8988T (cell line): Measurements from ENCODE around the gene ANXA10.
"Not testable (repeated sequence)": the region's sequence is repeated elsewhere in the genome, so short reads cannot be mapped to it uniquely, and the experiment has no call there.

Experiments used
- DNase-seq: peaks from one replicate; pipeline ENCODE4 v3.0.0; 2011

Gene ANXA10, protein sequence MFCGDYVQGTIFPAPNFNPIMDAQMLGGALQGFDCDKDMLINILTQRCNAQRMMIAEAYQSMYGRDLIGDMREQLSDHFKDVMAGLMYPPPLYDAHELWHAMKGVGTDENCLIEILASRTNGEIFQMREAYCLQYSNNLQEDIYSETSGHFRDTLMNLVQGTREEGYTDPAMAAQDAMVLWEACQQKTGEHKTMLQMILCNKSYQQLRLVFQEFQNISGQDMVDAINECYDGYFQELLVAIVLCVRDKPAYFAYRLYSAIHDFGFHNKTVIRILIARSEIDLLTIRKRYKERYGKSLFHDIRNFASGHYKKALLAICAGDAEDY

GRCh38 chr4:168092176-168092712, at the start of gene ANXA10:
ANXA10 (plus strand) TSS chr4:168092537; CDS start chr4:168092701, 164 bp downstream.
- no peak for DNase-seq

DNA sequence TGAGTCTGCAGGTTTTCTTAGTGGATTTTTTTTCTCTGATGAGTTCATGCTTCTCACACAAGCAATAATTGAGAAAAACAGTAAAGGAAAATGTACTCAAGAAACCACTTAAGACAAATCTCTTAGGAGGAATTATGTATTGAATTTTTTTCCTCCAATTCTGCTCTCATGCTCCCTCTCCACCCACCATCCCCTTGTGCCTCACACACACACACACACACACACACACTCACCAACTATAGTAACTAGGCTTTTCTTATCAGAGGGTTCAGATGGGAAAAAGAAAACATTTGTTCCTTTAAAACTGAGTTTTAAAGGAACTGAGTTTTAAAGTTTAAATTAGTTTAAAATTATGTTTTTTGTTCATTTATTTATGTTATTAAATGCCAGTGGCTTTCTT, 47.0 kb upstream of the ANXA10 start:
- DNase-seq: no peak

GRCh38 chr4:168050002-168050401, 42.3 kb upstream of the ANXA10 start:
- DNase-seq: no peak

DNA sequence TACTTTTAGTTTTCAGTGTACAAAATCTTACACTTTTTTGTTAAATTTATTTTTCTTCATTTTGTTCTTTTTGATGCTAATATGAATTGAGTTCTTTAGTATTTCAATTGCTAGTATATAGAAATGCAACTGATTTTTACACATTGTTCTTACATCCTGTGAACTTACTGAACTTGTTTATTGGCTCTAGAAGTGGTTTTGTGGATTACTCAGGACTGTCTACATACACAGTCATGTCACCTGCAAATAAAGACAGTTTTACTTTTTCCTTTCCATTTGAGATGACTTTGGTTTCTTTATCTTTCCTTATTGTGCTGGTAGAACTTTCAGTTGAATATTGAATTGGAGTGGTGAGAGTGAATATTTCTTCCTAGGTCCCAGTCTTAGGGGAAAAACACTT, 40.8 kb upstream of the ANXA10 start:
- no peak for DNase-seq

DNA sequence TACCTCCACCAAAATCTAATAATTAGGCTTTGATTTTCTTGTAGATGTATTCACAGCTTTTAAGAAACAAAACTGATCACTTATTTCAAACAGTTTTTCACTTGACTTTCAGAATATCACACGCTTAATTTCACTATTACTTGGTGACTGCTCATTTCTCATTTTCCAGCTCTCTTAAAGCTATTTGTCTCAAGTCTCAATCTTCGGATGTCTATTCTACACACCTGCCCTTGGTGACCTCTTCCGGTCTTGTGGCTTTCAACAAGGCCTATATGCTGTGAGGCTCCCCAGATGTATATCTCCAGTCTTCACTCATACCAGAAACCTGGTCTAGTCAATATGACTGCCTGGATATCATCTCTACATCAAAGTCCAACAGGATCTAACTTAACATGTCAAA, 34.9 kb upstream of the ANXA10 start:
- no peak for DNase-seq

GRCh38 chr4:168059251-168059650, 33.1 kb upstream of the ANXA10 start:
- DNase-seq: no peak

DNA sequence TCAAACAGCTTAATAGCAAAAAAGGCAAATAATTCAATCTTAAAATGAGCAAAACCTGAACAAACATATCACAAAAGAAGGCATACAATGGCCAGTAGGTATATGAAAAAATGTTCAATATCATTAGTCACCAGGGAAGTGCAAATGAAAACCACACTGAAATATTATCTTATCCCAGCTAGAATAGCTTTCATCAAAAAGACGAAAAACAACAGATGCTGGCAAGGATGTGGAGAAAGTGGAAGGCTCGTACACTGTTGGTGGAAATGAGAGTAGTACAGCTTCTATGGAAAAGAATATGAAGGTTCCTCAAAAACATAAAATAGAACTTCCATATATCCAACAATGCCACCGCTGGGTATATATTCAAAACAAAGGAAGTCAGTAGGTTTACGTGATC, 29.3 kb upstream of the ANXA10 start:
- DNase-seq: no peak

GRCh38 chr4:168070903-168071302, 21.4 kb upstream of the ANXA10 start:
- no peak for DNase-seq

DNA sequence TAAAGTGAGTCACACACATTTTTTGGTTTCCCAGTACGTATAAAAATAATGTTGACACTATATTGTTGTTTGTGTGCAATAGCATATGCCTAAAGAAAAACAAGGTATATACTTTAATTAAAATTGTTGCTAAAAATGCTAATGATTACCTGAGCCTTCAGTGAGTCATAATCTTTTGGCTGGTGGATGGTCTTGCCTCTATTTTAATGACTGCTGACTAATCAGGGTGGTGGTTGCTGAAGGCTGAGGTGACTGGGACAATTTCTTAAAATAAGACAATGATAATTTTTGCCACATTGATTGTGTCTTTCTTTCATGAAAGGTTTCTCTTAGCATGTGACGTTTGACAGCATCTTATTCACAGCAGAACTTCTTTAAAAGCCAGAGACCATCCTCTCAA, 21.0 kb upstream of the ANXA10 start:
- DNase-seq: no peak

DNA sequence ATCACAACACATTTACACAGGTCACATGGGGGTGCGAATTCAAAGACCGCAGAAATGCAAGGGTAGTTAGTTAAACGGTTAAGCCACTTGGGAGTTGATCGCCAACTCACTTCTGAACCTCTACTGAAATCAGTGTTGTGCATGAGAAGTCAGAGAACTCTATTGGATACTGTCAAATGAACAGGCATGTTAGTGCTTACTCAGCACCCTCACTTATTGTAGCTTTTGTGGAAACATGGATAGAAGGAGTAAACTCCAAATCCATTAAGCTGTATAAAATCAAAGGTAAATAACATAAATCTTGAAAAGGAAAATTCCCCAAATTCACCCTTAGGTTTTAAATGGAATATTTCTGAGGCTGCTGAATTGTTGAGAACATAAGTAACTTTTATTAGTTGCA, 17.5 kb upstream of the ANXA10 start:
- DNase-seq: no peak

DNA sequence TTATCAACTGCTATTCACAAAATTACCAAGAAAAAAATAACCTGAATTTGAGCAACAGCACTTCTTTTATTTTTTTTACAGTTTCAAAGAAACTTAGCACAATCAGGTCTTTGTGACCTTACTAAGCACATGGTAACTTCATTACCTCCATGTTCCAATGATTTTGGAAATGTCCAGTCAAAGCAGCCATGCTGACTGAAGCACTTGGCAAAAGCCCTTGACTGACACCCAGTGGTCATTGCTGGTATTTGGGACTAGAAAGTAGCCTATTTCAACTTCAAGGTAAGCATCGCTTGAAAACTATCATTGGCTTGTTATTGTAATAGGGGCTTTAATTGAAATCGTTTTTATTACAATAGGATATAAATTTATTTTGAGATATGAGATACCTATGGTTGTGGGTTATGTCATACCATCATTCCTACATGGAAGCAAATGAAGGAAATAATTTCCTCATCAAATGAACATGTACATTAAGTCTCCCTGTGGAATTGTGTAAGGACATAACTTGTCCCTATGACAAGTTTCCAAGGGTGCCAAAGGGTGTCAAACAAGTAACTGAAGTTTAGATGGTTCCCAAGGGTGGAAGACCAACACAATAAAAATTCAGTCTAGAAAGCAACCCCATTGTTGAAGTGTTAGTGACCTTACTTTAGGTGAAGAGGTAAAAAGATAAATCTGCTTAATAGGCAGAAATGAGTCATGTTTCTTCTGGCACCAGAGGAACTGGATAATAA, 15.2 kb upstream of the ANXA10 start:
- DNase-seq: no peak

DNA sequence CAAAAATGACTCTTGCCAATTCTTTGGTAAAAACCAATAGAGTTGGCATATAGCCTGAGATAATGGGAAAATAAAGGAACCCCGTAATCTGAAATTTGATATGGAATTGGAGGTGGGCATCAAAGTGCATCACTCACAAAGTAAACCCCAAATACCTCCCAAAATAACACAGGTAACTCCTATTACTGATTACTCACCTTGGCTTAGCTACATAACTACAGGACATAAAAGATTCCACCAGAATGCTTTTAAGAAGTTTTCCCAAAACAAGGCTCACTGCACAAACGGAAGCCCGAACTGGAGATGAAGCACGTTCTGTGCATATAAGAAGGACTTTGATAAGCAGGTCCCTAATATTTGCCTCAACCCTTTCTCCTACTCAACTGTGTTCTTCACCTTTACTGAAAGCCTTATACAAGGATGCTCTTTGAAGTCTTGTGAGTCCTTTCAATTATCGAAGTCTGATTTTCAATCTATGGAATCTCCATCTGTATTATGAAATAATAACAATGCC, 14.6 kb upstream of the ANXA10 start:
- DNase-seq: no peak

- DNase-seq: no peak
Measured at GRCh38 chr4:168082379-168082778, 10.0 kb upstream of the ANXA10 start.

DNA sequence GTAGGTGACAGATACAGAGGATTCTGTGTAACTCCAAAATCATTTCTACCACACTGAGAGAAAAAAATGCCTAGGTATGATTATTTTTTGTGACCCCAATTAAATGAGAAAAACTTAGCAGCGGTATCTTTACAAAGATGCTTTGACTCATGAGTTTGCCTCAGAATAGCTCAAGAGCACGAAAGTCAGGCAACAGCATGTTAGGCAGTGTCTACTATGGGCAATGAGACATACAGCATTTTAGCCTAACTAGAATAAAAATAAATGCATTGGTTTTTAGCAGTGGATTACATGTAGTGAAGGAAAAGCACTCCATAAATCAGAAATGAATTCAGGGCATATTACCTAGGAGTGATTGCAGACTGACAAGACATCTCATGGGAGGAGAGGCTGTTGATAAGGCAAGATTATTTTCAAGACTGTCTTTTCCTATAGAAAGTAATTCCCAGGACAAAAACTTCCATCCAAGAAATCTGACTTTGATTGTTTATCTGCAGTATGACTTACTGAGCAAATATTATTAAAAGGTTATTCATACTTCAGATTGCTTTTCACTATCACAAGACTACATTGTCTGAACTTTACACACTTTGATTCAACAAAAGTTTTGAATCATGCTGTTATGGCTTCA, 3.6 kb downstream of the ANXA10 start:
- no peak for DNase-seq

DNA sequence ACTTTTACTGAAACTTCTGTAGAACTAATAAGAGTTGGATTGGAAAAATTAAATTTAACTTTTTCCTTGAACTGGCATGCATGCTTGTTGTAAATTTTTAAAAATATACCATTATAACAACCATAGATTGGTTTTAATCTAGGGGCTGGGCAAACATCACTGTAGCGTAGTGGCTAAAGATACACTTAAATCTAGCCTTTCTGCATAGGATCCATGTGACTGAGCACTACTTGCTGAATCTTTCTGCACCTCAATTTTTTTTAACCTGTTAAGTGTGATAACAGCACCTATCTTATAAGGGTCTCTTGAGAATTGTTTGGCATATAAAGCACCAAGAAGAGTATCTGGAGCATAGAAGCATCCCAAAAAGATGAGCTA, 4.1 kb downstream of the ANXA10 start:
- DNase-seq: no peak

DNA sequence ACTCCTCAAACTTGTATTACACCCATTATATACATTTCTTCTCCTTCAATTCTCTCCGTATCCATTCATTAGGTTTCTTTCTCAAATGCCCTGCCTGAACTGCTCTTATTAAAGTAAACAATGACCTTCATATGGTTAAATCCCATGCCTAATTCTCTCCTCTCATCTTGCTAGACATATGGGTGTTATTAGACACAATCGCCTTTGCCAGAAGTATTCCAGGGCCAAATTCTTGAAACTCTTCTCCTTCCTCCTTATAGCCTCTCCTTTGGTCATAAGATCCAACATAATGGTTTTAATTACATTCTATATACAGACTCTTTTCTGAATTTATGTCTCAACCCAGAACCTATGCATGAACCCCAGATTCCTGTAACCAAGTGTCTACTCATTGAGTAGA, 4.8 kb downstream of the ANXA10 start:
- no peak for DNase-seq

DNA sequence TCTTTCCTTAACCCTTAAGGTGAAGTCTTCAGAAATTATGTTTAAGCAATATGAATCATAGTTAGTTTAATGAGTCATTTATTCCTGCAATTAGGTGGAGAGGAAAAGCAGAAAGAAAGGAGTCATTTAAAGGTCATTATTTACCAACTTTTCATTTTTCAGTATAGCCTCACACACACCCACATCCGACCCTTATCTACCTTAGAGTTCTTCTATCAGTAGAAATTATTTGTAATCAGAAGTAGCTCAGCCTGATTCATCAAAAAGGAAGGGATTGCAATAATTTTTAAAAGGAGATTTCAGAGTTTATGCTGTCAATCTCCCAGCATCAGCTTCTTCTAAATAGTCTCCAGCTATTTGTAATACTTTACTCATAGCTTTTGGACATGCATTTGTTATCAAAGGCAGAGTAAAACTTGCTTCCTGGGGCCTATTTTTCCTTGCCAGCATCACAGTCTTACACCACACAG, 5.9 kb downstream of the ANXA10 start:
- DNase-seq: no peak

DNA sequence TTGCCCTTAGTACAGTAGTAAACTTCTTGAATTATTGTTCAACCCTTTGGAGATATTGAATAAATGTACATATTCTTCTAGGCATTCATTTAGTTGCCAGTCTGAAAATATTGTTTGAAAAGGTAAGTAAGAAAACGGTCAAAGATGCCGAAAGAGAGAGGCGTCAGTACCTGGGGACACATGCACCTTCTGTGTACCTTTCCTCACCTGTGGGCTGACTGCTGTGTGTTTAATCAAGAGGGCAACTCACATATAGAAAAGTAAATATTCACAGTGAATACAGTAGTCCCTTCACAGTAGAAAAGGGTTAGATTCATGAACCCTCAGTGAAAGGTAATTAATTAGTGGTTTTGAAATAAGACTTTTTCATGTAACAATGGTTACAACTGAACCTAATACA, 6.9 kb downstream of the ANXA10 start:
- no peak for DNase-seq

DNA sequence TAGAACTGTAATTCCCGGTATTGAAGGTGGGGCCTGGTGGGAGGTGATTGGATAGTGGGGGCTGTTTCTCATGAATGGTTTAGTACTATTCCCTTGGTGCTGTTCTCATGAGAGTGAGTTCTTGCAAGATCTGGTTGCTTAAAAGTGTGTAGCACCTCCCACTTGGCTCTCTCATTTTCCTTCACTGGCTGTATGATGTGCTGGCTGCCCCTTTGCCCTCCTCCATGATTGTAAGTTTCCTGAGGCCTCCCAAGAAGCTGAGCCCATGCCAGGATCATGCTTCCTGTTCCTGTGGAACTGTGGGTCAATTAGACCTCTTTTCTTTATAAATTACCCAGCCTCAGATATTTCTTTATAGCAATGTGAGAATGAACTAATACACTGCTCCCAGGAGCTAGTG, 8.7 kb downstream of the ANXA10 start:
- no peak for DNase-seq

GRCh38 chr4:168102403-168102802, 10.1 kb downstream of the ANXA10 start:
- DNase-seq: no peak

DNA sequence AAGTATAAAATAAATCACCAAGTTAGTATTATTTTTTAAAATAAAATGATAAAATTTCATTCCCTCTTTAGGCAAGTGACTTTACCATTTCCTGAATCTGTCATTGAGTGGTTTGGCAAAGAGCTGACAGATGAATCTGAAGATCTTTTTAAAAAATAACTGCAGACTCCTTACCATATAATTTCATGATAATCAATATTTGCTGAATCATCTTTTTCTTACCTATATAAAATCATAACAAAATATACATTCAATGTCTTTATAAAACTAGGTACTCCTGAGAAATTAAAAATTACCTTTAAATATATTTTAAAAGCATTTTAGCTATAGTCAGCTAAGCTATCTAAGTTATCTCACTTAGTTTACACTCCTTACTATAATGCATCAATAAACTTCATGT, 17.2 kb downstream of the ANXA10 start:
- no peak for DNase-seq

DNA sequence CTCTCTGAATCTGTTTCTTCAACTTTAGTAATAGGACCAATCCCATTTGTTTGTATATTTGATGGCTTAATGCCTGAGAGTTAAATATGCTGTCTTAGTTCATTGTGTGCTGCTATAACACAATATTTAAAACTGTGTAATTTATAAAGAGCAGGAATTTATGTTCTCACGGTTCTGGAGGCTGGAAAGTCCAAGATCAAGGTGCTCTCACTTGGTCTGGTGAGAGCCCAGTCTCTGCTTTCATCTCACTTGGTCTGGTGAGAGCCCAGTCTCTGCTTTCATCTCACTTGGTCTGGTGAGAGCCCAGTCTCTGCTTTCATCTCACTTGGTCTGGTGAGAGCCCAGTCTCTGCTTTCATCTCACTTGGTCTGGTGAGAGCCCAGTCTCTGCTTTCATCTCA, 20.7 kb downstream of the ANXA10 start:
- not testable (repeated sequence) for DNase-seq

DNA sequence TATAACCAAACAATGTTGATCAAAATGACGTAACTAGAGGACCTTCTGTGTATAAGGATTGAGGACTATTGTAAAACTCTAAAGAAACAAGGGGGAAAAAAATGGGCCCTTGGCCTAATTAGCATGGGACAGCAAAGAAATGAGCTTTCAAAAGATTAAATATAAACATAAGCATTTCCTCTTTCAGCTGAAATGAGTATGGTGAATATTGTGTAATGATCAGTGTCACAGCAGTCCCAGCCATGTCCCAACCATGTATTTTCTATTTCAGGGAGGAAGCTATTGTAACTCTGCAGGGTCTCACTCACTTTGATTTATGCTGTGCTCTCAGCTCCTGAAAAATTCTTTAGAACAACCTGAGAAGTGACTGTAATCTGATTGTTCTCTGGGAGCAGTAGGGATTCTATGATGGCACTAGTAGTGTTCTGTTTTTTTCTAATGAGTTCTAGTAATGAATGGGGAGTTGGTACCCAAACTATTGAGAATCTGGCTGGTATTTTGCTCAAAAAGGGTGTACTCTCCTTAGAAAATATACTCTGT, 25.8 kb downstream of the ANXA10 start:
- DNase-seq: no peak
